NCI-H2227 treated with DMSO at 0.1 percent for 48 hours (cell line): ENCODE data around the gene RPRD1B.

Experiments used
- DNase-seq: peaks from one replicate; lab custom pipeline; 2025; lab: John Stamatoyannopoulos, UW

Gene RPRD1B

DNA sequence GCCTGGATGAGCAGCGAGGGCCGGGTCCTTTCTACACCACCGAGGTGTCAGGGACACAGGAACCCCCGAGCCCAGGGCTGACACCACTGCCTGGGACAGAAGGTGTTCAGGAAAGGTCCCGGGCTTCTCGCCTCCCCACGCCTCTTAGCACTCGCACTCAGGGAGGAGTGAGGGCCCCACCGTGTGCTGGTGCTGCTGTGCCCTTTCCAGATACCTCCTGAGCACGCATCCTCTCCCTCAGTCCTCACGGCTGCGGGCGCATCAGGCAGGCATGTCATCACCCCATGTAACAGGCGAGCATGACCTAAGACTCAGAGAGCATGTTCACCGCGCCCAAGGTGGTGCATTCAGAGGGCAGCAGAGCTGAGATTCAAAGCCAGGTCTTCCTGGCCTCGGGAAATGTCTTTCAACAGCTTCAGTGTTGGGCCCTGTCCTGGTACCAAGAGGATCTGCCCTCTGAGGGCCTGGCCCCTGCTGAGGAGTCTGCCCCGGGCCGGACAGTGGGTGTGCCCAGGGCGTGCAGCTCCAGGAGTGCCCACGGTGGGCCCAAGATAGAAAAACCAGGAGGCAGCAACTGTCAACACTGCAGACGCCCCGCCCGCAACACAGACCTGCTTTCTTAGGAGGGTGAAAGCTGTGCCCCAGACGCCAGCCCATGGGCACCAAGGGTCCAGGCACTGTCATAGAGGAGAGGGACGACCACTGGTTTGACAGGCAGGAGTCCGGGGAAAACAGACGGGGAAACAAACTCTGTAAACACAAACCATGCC lies 102.3 kb downstream of the RPRD1B start:
- DNase-seq: no peak

GRCh38 chr20:38136421-38137245 lies 103.1 kb downstream of the RPRD1B start:
- DNase-seq: no peak

GRCh38 chr20:38137441-38138037 lies 104.0 kb downstream of the RPRD1B start:
- DNase-seq: no peak

GRCh38 chr20:38138086-38138778 lies 104.7 kb downstream of the RPRD1B start:
- no peak for DNase-seq

GRCh38 chr20:38139156-38139912 lies 105.8 kb downstream of the RPRD1B start:
- DNase-seq: no peak

DNA sequence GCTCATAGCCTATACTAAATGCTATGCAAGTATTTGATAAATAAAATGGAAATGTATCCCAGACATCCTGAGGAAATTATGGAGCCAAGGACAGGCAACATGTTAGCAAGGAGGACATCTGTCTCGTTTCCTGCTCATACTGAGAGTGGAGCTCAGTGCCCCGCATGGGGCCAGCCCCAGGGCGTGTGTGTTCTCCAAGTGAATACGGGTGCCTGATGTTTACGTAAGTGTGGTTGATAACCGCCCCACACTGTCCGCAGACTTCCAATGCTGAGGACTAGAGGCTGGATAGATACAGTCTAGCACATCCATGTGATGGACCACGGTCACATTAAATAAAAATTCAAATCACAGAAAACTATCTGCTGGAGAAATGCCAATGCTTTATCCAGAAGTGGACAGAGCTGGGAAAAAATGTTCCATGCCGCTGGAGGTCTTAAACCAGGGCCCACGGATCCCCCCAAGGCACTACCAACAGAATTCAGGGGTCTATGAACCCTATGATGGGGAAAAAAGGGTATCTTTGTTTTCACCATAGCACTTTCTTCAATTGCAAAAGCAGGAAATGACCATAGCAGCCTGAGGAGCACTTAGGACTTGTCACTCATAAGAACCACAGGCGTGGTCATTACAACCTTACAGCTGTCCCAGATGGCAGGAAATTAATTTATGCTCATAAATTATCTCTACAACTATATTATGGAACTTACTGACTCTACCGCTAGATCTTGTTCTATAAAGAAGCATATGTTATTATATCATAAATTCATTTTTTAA lies 106.6 kb downstream of the RPRD1B start:
- no peak for DNase-seq

DNA sequence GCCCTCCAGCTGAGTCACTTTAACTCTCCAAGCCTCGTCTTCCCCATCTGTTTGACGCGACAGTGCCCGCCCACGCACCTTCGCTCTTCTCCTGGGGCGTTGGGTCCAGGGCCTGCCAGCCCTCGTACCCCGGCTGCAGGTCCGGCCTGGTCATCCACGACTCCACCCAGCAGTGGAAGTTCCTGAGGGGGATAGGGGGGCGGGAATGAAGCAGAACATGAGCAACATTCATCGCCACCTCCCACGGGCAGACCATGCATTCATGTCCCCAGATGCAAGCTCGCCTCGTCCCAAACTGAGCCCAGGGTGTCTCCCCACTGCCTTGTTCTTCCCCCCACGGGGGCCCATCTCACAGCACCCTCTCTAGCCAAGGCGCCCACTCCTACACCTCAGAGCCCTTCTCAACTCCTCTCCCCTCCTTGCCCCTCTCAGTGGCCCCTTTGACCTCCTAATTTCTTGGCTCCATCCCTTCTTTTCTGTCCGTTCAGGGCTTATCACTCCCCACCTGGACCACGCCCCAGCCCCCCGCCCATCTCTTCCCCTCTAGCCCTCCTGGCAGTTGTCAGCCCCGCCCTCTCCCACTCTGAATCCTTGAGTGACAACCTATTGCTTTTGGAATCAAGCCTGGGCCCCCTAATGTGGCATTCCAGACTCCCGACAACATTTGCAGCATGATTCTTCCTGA lies 107.8 kb downstream of the RPRD1B start:
- DNase-seq: no peak
